Renal pelvis (tissue), 4 donors: ENCODE results near the gene SYT1. TPM values are rescaled to one million over a fixed set of nuclear protein-coding genes. Genes with fewer than 3 reads are reported as not detected.

ENCODE experiments used
- DNase-seq: peaks from one replicate; pipeline ENCODE4 v3.0.0-alpha.2; 2013
- polyA plus RNA-seq, 3 donors: library from polyadenylated mRNA; unstranded; fragments of 120-200 nt; gene quantifications; one replicate each; pipeline ENCODE4 v1.2.1, GENCODE V29; 2013; ENCODE audit not compliant: insufficient read length in 3 of 3

SYT1 gene
- polyA plus RNA-seq, 3 donors = 16.4 to 19.0 (median 17.3) TPM

DNA sequence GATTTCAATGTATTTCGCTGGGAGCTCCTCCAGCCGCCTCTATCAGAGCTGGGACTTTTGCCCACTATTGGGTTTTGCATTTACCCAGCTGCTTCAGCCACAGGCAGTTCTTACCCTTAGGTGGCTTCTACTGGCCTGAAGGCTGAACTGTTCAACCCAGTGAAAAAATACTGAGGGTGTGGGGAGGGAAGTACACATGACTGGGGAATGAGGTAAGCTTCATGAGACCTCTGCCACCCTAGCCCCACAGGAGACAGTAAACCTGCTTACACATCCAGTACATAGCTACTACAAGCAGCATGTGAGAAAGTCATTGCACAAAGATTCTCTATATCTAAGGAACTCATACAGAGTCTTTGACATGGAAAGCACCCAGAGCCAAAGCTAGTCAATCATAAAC lies 411.1 kb downstream of the SYT1 start:
- DNase-seq = no peak

DNA sequence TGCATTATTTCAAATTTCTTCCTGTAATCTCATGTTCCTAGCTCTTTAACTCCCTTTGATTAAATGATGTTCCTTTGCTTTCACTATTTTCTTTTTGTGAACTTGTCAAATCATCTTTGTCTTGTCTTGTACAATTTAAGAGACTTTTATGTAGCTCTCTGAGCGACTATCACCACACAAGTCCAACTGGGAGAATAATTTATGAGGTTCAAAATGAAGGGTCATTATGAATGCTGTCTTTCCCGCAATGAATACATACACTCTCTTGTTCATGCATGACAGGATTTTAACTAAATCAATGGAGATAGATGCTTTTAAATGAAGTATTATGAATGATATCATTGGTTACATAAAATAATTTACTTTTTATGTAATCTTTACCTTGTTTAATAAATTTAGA lies 418.8 kb downstream of the SYT1 start:
- DNase-seq = no peak

- DNase-seq = no peak
Observed at GRCh38 chr12:79288911-79289310, 424.3 kb downstream of the SYT1 start.

DNA sequence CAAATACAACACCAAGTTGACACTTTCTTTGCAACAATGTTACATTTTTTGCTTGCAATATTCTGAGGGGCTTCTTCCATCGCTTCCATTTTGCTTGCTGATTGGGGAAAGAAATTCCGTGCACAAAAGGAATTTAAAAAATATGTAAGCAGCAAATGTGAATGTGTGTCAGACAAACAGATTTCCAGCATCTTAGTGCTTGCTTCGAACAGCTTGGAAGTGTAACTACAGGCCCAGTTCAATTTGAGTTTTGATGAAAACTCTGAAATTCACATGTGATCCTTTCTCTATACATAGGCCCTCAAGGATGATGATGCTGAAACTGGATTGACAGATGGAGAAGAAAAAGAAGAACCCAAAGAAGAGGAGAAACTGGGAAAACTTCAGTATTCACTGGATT lies 427.1 kb downstream of the SYT1 start:
- DNase-seq = no peak

DNA sequence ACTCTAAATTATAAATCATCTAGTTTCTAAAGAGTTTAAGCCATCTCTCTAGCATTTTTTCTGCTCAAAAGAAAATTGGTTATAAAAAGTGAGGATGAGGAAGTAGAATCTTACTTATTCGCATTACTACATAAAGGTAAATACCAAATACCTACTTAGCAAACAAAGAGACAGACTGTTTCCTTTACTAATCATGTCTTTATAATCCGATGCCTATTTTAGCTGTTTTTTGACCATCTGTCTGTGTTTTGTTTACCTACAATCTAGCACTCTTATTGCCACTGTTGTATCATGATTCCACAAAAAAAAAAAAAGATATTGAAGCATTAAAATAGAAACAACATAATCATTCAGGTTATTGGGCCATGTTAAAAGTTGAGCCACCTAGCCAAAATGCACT lies 430.0 kb downstream of the SYT1 start:
- DNase-seq = no peak

- DNase-seq = no peak
Observed at GRCh38 chr12:79295572-79295971, 431.0 kb downstream of the SYT1 start.

DNA sequence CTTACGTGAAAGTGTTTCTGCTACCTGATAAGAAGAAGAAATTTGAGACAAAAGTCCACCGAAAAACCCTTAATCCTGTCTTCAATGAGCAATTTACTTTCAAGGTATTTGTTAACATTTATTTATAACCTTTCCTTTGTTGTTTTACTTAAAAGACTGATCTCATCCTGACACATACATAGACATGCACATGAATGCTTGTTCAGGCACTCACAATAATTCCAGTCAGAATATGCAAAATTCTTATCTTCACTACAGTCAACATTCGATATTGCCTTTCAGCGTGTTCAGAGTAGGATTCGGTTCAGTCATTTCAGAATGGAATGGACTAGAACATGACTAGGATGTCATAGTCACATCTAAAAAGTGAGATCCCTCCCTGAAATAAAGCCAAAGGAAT lies 431.6 kb downstream of the SYT1 start:
- DNase-seq = no peak

- DNase-seq = no peak
Observed at GRCh38 chr12:79296871-79297270, 432.3 kb downstream of the SYT1 start.

- no peak for DNase-seq
Observed at GRCh38 chr12:79298506-79298905, 433.9 kb downstream of the SYT1 start.

DNA sequence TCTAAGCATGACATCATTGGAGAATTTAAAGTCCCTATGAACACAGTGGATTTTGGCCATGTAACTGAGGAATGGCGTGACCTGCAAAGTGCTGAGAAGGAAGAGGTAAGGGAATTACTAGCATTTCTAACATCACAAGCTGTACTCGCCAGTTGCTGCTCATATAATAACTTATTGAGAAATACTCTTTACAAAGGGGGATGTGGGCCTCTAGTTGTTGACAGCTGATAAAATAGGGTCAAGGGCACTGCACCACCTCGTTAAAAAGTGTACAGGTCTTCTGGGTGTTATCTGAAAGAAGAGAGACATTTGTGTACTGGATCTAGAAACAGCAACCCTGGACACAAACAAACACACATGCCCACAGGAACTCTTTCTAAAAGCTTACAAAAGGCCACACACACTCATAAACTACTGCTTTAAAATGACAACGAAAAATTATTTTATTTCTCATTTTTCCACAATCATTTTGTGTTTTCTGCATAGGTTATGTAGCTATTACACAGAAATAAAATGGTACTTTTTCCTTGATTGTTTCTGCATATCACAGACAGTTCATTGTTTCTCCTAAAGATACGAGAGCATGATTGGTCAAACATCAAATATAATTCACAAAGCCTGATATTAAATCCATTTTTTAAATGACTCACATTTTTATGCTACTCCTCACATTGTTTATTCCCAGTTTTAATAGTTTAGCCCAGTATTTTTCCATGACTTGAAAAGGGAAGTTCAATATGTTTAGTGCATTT lies 435.0 kb downstream of the SYT1 start:
- DNase-seq = no peak

GRCh38 chr12:79300199-79300568 lies 435.6 kb downstream of the SYT1 start:
- no peak for DNase-seq

DNA sequence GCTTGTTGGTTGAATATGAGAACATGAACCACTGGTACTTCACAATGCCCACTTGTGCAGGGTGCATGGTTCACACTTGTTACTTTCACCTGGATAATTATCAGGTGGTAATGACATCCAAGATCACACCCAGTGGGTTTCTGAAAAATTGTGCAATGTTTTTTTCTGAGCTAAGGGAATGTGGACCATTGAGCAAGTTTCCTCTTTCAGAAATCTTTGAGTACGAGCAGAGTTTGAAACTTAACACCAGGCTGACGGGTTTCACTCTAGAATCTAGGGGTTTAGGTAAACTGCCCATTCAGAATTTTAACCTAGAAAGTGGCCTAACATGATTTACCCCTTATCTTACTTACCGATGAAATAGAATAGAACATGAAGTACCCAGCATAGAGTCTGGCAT lies 436.6 kb downstream of the SYT1 start:
- no peak for DNase-seq

DNA sequence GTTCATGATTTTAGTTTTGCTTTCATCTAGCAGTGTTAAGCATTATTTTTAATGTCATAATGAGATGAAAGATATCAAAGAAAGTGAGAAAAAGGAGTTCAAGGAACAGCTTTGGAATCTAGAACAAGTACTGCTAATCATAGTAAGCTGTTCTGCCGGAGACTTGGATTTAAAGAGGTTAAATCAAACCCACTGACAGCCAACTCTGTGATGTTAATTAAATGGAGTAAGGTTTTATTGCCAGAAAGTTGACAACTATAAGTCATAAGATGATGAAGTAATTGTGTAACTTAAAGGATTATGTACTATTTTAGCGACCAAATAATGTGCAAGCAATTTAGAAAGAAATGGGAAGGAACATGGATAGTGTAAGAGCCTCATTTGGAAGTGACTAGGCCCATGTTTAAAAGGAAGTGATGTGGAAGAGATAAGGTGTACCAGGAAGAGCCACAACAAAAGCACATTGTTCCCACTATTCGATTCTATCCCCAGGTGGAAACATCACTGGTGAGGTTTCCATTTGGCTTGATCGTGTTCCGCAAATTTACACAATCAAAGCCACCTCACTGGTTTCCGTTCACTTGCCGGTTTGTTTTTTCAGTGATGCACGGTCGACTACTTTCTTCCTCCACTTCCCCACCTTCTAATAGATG lies 437.7 kb downstream of the SYT1 start:
- DNase-seq = no peak

- DNase-seq = no peak
Observed at GRCh38 chr12:79307340-79307739, 442.8 kb downstream of the SYT1 start.

DNA sequence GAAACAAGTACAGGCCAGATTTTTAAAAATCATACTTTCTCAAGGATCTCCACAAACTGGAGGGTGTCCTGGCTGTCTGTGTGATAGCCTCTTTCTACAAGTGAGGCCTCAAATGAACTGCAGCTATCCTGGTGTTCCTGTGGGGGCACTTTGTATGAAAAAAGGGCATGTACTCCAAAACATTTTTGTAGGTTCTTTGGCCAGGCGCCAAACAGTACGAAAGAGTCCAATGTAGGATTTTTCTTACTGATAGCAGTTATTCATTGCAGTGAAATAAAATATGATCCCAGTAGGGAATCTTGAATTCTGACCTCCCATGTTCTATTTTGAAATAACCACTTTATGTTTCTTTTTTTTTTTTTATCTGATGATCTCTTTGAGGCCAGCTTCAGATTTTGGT lies 444.5 kb downstream of the SYT1 start:
- no peak for DNase-seq

GRCh38 chr12:79317179-79317847 lies 452.7 kb downstream of the SYT1 start:
- DNase-seq = no peak

DNA sequence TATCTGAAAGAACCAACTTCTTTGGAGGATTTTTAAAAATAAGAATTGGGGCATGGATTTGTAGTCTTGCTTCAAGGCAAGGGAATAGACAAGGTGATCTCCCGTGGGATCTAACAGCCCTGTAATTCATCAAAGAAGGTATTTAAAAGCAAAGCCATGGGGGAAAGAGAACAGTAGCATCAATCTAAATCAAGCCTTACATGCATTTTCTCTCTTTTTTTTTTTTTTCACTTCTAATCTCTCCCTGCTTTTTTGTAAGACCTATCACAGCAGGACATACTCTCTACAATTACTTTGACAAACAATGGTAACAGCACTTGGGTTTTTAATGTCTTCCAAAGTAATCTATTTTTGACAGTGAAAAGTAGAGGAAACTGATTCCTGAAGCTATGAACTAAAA lies 458.3 kb downstream of the SYT1 start:
- no peak for DNase-seq

- no peak for DNase-seq
Observed at GRCh38 chr12:79324571-79324970, 460.0 kb downstream of the SYT1 start.

GRCh38 chr12:79326222-79326621 lies 461.6 kb downstream of the SYT1 start:
- no peak for DNase-seq

DNA sequence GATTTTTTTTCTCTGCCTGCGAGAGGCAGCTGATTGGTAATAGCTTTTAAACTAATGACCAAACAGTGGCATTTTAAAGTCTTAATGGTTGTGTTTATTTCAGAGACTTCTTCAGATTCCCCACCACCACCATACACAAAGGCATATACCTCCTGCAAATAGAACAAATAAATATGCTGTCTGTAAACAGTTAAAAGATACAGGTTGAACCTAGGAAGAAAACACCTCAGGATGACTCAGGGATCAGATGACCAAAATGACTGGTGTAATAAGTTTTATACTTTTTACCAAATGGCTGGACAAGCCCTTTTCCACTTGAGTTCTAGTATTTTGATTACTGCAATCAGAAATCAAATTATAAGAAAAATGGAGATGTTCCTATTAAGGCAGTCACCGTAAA lies 462.1 kb downstream of the SYT1 start:
- no peak for DNase-seq

DNA sequence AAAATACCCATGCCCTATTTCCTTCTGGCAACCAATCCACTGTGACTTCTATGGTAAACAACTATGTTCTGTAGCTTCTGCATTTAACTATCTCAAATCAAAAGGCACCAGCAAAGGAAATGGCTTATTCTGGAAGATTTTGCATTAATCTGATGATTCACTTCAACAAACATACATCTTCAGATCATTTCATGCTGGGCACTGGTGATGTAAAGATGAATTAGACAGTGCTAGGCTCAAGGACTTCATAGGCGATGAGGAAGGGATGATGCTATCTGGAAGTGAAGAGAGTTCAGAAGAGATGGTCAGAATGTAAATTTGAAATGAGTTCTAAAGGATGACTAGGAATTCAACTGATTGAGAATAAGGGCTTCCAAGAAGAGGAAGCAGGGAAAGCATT lies 462.9 kb downstream of the SYT1 start:
- no peak for DNase-seq

DNA sequence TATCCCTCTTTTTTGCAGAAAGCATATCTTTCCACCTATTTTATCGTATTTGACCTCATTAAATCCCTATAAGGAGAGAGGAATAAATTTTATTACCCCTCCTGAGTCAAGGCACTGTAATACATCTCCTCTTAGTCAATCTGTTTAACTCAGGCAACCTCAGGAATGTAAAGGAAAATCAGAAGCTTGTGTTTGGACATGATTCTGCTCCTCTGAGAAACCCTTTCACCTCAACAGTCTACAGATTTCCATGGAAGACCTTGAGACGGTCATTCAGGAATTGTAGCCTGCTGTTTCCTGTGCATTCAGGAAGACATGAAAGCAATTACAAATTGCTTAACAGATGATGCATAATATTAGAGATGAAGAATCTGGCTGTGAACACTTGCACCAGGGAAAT lies 465.4 kb downstream of the SYT1 start:
- no peak for DNase-seq

- no peak for DNase-seq
Observed at GRCh38 chr12:79331870-79332269, 467.3 kb downstream of the SYT1 start.
